Amygdala (tissue), 56 donors: ENCODE results near the gene IFI16.
"Not testable (repeated sequence)": the region's sequence is repeated elsewhere in the genome, so short reads cannot be mapped to it uniquely, and the experiment has no call there.

Experiments used
- DNase-seq, 56 donors: peaks; one replicate each; lab custom pipeline; 2025; lab: John Stamatoyannopoulos, UW

The IFI16 gene

GRCh38 chr1:159090286-159091179 lies 80.8 kb downstream of the IFI16 start:
- no peak for DNase-seq

- DNase-seq, result no peak
Observed at GRCh38 chr1:159091180-159091560, 81.5 kb downstream of the IFI16 start.

DNA sequence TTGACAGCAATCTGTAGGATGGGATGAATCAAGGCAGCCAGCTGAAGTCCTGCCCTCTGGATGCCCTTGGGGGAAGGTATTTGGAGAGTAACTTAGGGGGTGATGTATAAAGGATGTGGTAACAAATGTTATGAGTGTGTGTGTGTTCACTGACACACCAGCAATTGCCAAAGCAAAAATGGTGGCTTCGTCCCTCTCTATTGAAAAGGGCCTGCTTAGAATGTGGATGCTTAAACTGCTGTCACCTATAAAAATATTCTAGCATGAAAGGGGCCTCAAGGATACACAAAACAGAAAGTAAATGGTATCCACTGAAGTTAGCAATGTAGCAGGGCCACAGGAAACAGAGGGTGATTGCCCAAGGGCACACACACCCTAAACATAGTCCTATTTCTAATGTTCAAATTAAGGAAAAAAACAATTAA lies 81.9 kb downstream of the IFI16 start:
- no peak for DNase-seq

DNA sequence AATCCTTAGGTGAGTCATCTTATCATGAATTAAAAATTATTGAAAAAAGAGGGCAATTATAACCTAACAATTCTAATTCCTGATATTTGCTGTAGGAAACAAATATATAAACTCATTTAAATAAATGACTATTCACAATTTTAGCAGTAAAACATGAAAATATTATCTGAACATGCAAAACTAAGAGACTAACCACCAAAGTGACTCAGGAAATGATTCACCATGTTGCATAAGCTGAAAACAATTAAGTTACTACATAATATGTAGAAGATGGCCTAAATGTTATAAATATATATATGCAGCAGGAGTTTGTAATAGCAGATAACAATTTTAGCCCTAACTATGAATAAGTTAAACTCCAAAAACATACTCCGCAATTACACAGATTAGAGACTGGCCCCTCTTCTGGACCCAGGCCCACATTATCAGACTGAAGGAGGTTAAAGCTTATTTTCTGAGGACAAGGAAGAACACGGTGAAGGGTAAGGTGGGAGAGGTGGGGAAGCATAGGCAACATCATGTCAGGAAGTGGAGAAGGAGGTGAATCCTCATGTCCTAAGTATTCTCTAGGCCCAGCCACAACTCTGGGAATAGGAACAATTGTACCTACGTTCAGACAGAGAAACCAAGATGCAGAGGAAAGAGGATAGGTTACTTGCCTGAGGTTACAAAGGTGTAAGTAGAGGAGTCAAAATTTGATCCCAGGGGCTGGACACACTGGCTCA lies 82.5 kb downstream of the IFI16 start:
- DNase-seq, result no peak

DNA sequence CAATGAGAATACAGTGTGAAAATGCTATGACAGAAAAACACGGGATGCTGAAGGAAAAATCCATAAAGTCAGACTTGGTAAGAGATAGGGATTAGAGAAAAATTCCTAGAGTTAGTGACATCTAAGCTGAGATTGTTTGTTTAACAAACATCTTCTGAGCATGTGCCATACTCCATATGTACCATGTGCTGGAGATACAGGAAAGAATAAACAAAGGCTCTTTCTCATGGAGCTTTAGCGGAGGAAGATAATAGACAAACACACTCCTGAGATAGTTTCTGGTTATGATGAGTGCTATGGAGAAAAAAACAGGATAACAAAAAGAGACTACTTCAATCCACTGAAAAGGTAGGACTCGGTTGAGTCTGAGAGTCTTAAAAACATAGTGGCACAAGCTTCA lies 88.9 kb downstream of the IFI16 start:
- DNase-seq, result no peak

GRCh38 chr1:159100589-159100988 lies 90.9 kb downstream of the IFI16 start:
- DNase-seq, result no peak

DNA sequence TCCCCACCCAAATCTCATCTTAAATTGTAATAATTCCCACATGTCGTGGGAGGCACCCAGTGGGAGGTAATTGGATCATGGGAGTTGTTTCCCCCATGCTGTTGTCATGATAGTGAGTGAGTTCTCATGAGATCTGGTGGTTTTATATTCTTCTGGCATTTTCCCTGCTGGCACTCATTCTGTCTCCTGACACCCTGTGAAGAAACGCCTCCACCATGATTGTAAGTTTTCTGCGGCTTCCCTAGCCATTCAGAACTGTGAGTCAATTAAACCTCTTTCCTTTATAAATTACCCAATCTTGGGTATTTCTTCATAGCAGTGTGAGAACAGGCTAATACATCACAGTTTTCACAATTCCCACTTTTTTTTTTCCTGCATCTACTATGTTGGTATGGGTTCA lies 93.3 kb downstream of the IFI16 start:
- DNase-seq, result not testable (repeated sequence)
